Esophagus squamous epithelium (tissue), 4 donors: ENCODE measurements around the gene ALDH8A1.

Experiments
- POLR2A ChIP-seq, 4 donors: fragments of 450-650 bp; IDR thresholded peaks; one replicate each; pipeline ENCODE4 v1.6.1; 2017; ENCODE audit warnings: antibody characterized with exemption in 4 of 4, mild to moderate bottlenecking in 4 of 4, moderate library complexity in 3 of 4
- TF ChIP-seq, protein P1 (sequence below), 6 experiments: fragments of 450-650 bp in 4 of 6; fragments of 200-600 bp in 2 of 6; sonication (generic) in 2 of 6; IDR thresholded peaks; one replicate each; pipeline ENCODE4 v1.5.1; 2016 to 2019; ENCODE audit warnings: antibody characterized with exemption in 6 of 6, mild to moderate bottlenecking in 4 of 6, moderate library complexity in 4 of 6

DNA sequence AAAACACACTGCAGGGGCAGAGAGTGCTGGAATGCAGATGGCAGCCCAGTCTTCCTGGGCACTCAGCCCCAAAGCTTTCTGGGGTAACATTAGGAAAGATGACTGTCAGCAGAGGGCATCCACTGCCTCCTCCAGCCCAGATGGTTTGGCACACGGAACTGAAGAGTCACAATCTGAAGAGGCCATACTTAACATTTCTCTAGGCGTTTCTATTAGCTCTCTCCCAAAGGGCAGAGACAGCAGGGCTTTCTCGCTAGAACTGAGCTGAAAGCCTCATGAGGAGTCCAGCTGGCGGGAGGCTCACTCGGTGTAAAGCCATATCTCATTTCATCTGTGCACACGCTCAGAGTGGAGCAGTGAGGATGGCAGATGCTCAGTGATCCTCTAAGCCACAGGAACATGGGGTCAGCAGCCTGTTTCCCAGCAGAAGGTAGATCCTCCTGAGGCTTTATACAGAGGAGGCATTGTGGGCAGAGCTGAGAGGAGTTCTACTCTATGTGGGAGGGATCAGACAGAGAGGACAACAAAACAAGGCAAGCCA lies 28.1 kb downstream of the ALDH8A1 start:
- TF ChIP-seq, protein P1, sequence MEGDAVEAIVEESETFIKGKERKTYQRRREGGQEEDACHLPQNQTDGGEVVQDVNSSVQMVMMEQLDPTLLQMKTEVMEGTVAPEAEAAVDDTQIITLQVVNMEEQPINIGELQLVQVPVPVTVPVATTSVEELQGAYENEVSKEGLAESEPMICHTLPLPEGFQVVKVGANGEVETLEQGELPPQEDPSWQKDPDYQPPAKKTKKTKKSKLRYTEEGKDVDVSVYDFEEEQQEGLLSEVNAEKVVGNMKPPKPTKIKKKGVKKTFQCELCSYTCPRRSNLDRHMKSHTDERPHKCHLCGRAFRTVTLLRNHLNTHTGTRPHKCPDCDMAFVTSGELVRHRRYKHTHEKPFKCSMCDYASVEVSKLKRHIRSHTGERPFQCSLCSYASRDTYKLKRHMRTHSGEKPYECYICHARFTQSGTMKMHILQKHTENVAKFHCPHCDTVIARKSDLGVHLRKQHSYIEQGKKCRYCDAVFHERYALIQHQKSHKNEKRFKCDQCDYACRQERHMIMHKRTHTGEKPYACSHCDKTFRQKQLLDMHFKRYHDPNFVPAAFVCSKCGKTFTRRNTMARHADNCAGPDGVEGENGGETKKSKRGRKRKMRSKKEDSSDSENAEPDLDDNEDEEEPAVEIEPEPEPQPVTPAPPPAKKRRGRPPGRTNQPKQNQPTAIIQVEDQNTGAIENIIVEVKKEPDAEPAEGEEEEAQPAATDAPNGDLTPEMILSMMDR (IDR thresholded peaks at IDR 0.05), result no peak
- no peak for TF ChIP-seq POLR2A (IDR thresholded peaks at IDR 0.05)
